NT2/D1 (cell line): Measurements from ENCODE around the gene RNF151.
"Not testable (repeated sequence)": the region's sequence is repeated elsewhere in the genome, so short reads cannot be mapped to it uniquely, and the experiment has no call there.

Experiments used
- DNase-seq: peaks from one replicate; pipeline ENCODE4 v3.0.0-alpha.2; 2011; ENCODE audit warnings: low read depth, low spot score
- H3K27me3 ChIP-seq: 2 replicates; pipeline ENCODE4 v1.6.0; 2011; ENCODE audit warnings: mild to moderate bottlenecking; ENCODE audit not compliant: insufficient read length, insufficient read depth
- H3K36me3 ChIP-seq: 2 replicates; pipeline ENCODE4 v1.6.1; 2011; ENCODE audit warnings: mild to moderate bottlenecking, low read length, mixed read lengths; ENCODE audit not compliant: insufficient read depth, insufficient read length
- H3K4me1 ChIP-seq: 2 replicates; pipeline ENCODE4 v1.5.1; 2011; ENCODE audit not compliant: insufficient read depth, insufficient read length
- H3K4me3 ChIP-seq: 2 replicates; pipeline ENCODE4 v1.5.1; 2011; ENCODE audit warnings: low read depth; ENCODE audit not compliant: insufficient read length
- H3K9ac ChIP-seq: 2 replicates; pipeline ENCODE4 v1.6.0; 2011; ENCODE audit warnings: low read depth; ENCODE audit not compliant: insufficient read length
- H3K9me3 ChIP-seq: 2 replicates; pipeline ENCODE4 v1.5.1; 2011; ENCODE audit warnings: mild to moderate bottlenecking, low read length; ENCODE audit not compliant: insufficient read depth
- SUZ12 ChIP-seq: IDR thresholded peaks from 2 replicates; pipeline ENCODE4 v1.6.1; 2011; ENCODE audit not compliant: insufficient read length, insufficient read depth; ENCODE audit errors: extremely low read depth
- YY1 ChIP-seq: IDR thresholded peaks from 2 replicates; pipeline ENCODE4 v1.6.1; 2011; ENCODE audit not compliant: insufficient read length, insufficient read depth
- ZNF274 ChIP-seq: IDR thresholded peaks from 2 replicates; pipeline ENCODE4 v1.6.1; 2011; ENCODE audit warnings: mild to moderate bottlenecking, low read depth, low read length

RNF151 gene

DNA sequence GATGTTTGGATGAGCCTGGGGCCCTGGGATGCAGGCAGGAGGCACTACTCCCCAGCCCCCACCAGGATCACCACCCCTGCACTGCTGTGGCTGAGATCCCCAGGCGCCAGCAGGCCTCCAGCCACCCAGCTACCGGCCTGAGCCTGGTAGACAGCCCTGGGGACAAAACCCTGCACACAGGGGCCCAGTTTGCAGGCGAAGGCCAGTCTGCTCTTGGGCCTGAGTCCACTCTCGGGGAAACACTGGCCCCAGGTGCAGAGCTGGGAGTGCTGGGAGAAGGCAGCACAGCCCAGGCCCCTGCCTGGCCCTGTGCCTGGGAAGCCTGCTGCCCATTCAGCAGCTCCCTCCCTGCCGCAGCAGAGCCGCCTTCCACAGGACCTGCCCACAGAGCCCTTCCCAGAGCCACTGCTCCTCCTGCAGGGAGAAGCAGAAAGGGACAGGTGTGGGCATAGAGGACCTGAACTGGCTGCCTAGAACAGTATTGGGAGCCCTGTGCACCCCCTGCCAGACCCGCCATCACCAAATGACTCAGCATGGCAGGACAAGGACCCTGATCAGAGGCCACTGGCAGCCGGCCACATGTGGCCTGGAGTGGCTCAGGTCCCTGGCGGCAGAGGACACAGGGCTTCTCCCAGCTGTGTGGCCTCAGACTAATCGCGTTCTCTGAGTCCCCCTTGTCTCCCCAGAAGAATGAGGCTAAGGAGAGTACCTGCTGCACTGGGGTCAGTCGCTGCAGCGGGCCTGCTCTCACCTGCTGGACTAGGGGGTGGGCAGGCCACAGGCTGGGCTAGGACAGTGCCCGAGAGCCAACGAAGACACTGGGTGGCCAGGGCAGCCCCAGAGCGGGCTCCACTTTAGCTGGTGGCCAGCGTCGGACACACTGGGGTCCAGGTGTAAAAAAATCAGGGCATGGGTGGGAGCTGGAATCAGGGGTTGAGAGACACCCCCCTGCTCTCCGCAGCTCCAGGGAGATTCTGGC is 34.3 kb upstream of the RNF151 start:
- Histone ChIP-seq H3K9me3 (peaks cover 8% of the 10 kb centered on the region; the same call in 1 of the 2 replicates), H3K4me1 (peaks cover 21% of the 10 kb centered on the region), H3K9ac (peak overlapping the region; percentile 58), H3K27me3 (peaks cover 8% of the 10 kb centered on the region), H3K36me3 (peaks cover 5% of the 10 kb centered on the region), H3K4me3 (no peak overlapping the region)
- no peak for DNase-seq
- TF ChIP-seq ZNF274: no peak
- TF ChIP-seq YY1: no peak
- TF ChIP-seq SUZ12: no peak

- Histone ChIP-seq H3K9me3 (peaks cover 8% of the 10 kb centered on the region; the same call in 1 of the 2 replicates), H3K9ac (peak overlapping the region; percentile 58), H3K36me3 (peaks cover 12% of the 10 kb centered on the region), H3K4me1 (peaks cover 21% of the 10 kb centered on the region), H3K4me3 (no peak overlapping the region), H3K27me3 (peaks cover 8% of the 10 kb centered on the region)
- TF ChIP-seq ZNF274 (no peak), SUZ12 (no peak), YY1 (no peak)
- no peak for DNase-seq
Observed at GRCh38 chr16:1933097-1933661, 33.5 kb upstream of the RNF151 start.

DNA sequence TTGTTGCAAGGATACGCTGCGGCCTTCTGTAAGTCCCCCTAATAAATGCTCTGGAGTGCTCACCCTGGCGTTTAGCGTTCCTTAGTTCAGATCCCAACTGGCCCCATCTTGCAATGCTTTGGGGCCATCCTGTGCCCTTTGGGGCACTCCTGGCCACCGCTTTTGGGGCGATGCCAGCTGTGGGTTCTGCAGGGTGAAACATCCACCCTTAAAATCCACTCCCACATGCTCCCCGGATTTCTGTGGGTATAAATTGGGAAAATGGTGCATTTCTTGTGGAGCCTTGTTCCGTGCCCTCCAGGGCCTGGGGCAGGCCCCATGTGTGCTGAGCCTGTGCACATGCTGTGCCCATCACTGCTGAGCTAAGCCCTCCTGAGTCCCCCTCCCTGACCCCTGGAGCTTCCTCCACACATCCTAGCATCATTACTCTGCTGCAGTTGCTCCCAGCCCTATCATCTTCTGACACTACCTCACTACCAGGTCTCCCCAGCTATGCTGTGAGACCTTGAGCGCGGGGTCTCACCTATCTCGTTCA is 29.6 kb upstream of the RNF151 start:
- no peak for TF ChIP-seq YY1
- no peak for TF ChIP-seq ZNF274
- TF ChIP-seq SUZ12: no peak
- no peak for DNase-seq
- Histone ChIP-seq H3K36me3 (peaks cover 40% of the 10 kb centered on the region), H3K4me3 (no peak overlapping the region), H3K27me3 (no peaks in the 10 kb centered on the region), H3K9ac (no peak overlapping the region), H3K4me1 (peaks cover 35% of the 10 kb centered on the region), H3K9me3 (no peaks in the 10 kb centered on the region)

- TF ChIP-seq SUZ12 (no peak), YY1 (no peak), ZNF274 (no peak)
- H3K27me3 ChIP-seq: no peaks in the 10 kb centered on the region
- DNase-seq: no peak
Observed at GRCh38 chr16:1938316-1938715, 28.3 kb upstream of the RNF151 start.

DNA sequence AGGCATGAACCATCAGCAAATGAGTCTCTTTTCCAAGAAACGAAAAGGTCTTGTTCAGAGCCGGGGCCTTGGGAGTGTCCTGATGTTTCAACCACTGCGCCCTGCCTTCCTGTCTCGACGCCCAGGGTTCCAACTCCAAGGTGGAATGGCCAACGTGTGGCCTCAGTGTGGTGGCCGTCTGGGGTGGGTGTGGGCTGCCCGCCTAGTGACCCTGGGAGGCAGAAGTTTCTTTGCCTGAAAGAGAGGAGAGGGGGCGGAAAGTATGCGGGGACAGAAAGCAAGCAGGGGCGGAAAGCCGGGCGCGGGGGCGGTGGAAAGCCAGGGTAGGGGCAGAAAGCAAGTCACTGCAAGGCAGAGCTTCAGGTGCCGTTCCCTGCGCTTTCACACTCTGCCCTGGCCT is 27.7 kb upstream of the RNF151 start:
- H3K4me1 ChIP-seq: peaks cover 27% of the 10 kb centered on the region
- TF ChIP-seq YY1 (no peak), ZNF274 (no peak), SUZ12 (no peak)
- no peaks in the 10 kb centered on the region for H3K9me3 ChIP-seq
- H3K27me3 ChIP-seq: no peaks in the 10 kb centered on the region
- peaks cover 40% of the 10 kb centered on the region for H3K36me3 ChIP-seq
- no peak overlapping the region for H3K4me3 ChIP-seq
- no peak for DNase-seq
- no peak overlapping the region for H3K9ac ChIP-seq

More at GRCh38 chr16:1938316-1938715, 28.3 kb upstream of the RNF151 start:
- Histone ChIP-seq H3K4me3 (no peak overlapping the region), H3K4me1 (peaks cover 29% of the 10 kb centered on the region), H3K9ac (no peak overlapping the region), H3K36me3 (peaks cover 40% of the 10 kb centered on the region), H3K9me3 (no peaks in the 10 kb centered on the region)

- DNase-seq, H3K4me3 ChIP-seq, H3K27me3 ChIP-seq, H3K9me3 ChIP-seq, H3K9ac ChIP-seq: not testable (repeated sequence)
- Histone ChIP-seq H3K4me1 (peaks cover 29% of the 10 kb centered on the region), H3K36me3 (peaks cover 40% of the 10 kb centered on the region)
Observed at GRCh38 chr16:1939833-1940232, 26.8 kb upstream of the RNF151 start.
